Measurements from ENCODE around the gene ZFYVE9.
A peak's percentile ranks its signal among the peaks of the same experiment; 100 is the strongest.

ZFYVE9 gene

GRCh38 chr1:52281518-52281917, 139.6 kb downstream of the ZFYVE9 start:
- DNase-seq (ENCODE audit: low read depth) = peak; percentile 83
- no peak for TF ChIP-seq CTCF (conservative IDR thresholded peaks at IDR 0.05; ENCODE audit: low read depth, low read length)
- no peak overlapping the region for H3K4me3 ChIP-seq (ENCODE audit: low read depth, low read length)

- no peak for TF ChIP-seq CTCF (conservative IDR thresholded peaks at IDR 0.05; ENCODE audit: low read depth, low read length)
- DNase-seq (ENCODE audit: low read depth) = peak; percentile 57
- H3K4me3 ChIP-seq (ENCODE audit: low read depth, low read length) = no peak overlapping the region
Measured at GRCh38 chr1:52288286-52288685, 146.4 kb downstream of the ZFYVE9 start.

GRCh38 chr1:52294580-52294979, 152.7 kb downstream of the ZFYVE9 start:
- no peak overlapping the region for H3K4me3 ChIP-seq (ENCODE audit: low read depth, low read length)
- no peak for TF ChIP-seq CTCF (conservative IDR thresholded peaks at IDR 0.05; ENCODE audit: low read depth, low read length)
- no peak for DNase-seq (ENCODE audit: low read depth)

GRCh38 chr1:52296345-52296744, 154.5 kb downstream of the ZFYVE9 start:
- no peak overlapping the region for H3K4me3 ChIP-seq (ENCODE audit: low read depth, low read length)
- peak; percentile 84 for TF ChIP-seq CTCF (conservative IDR thresholded peaks at IDR 0.05; ENCODE audit: low read depth, low read length)
- peak; percentile 84 for DNase-seq (ENCODE audit: low read depth)

GRCh38 chr1:52305417-52306226, 163.7 kb downstream of the ZFYVE9 start:
- no peak for TF ChIP-seq CTCF (conservative IDR thresholded peaks at IDR 0.05; ENCODE audit: low read depth, low read length)
- DNase-seq (ENCODE audit: low read depth) = no peak
- no peak overlapping the region for H3K4me3 ChIP-seq (ENCODE audit: low read depth, low read length)

GRCh38 chr1:52306227-52307006, 164.5 kb downstream of the ZFYVE9 start:
- no peak overlapping the region for H3K4me3 ChIP-seq (ENCODE audit: low read depth, low read length)
- no peak for TF ChIP-seq CTCF (conservative IDR thresholded peaks at IDR 0.05; ENCODE audit: low read depth, low read length)
- DNase-seq (ENCODE audit: low read depth) = no peak
